HG03457 (cell line): ENCODE results near the gene LMCD1.
"Not testable (repeated sequence)": the region's sequence is repeated elsewhere in the genome, so short reads cannot be mapped to it uniquely, and the experiment has no call there.

Experiments used
- ATAC-seq: cut with Tn5 transposase; IDR thresholded peaks from one replicate; pipeline ENCODE4 v1.9.1; 2021; ENCODE audit warnings: moderate number of reproducible peaks; ENCODE audit not compliant: unreplicated experiment

LMCD1 gene

GRCh38 chr3:8579943-8580342 is 78.3 kb downstream of the LMCD1 start:
- ATAC-seq: no peak

GRCh38 chr3:8580434-8580833 is 78.8 kb downstream of the LMCD1 start:
- ATAC-seq: not testable (repeated sequence)

- no peak for ATAC-seq
Measured at GRCh38 chr3:8581373-8581772, 79.8 kb downstream of the LMCD1 start.

GRCh38 chr3:8581806-8582445 is 80.3 kb downstream of the LMCD1 start:
- no peak for ATAC-seq

- no peak for ATAC-seq
Measured at GRCh38 chr3:8584661-8585060, 83.0 kb downstream of the LMCD1 start.

- no peak for ATAC-seq
Measured at GRCh38 chr3:8589880-8590556, 88.4 kb downstream of the LMCD1 start.

- no peak for ATAC-seq
Measured at GRCh38 chr3:8593021-8593827, 91.6 kb downstream of the LMCD1 start.

GRCh38 chr3:8595252-8595651 is 93.6 kb downstream of the LMCD1 start:
- no peak for ATAC-seq

- no peak for ATAC-seq
Measured at GRCh38 chr3:8595695-8596115, 94.1 kb downstream of the LMCD1 start.

GRCh38 chr3:8596321-8597218 is 94.9 kb downstream of the LMCD1 start:
- no peak for ATAC-seq

GRCh38 chr3:8597219-8597853 is 95.7 kb downstream of the LMCD1 start:
- ATAC-seq: no peak

- no peak for ATAC-seq
Measured at GRCh38 chr3:8599146-8599545, 97.5 kb downstream of the LMCD1 start.

GRCh38 chr3:8600457-8600856 is 98.8 kb downstream of the LMCD1 start:
- ATAC-seq: no peak

- no peak for ATAC-seq
Measured at GRCh38 chr3:8603115-8603710, 101.6 kb downstream of the LMCD1 start.

- no peak for ATAC-seq
Measured at GRCh38 chr3:8604006-8604405, 102.4 kb downstream of the LMCD1 start.

- ATAC-seq: no peak
Measured at GRCh38 chr3:8604988-8605387, 103.4 kb downstream of the LMCD1 start.

GRCh38 chr3:8606701-8607231 is 105.1 kb downstream of the LMCD1 start:
- ATAC-seq: no peak

GRCh38 chr3:8607234-8608040 is 105.8 kb downstream of the LMCD1 start:
- no peak for ATAC-seq
